Ramos (cell line): Measurements from ENCODE around the gene DUSP1.

ENCODE experiments used
- in situ Hi-C: fragments of 300-500 bp; cut with MboI; formaldehyde crosslinking; loops from one replicate; pipeline ENCODE4 v1.14.3; 2022; ENCODE audit warnings: low sequenced_read_pairs; ENCODE audit not compliant: unreplicated experiment

The DUSP1 gene

GRCh38 chr5:172766287-172767108 lies 4.5 kb downstream of the DUSP1 start:
- in situ Hi-C loops: no loop called here

- in situ Hi-C loops: no loop called here
Observed at GRCh38 chr5:172765766-172766286, 5.2 kb downstream of the DUSP1 start.

- in situ Hi-C loops: no loop called here
Observed at GRCh38 chr5:172764861-172765765, 5.9 kb downstream of the DUSP1 start.

DNA sequence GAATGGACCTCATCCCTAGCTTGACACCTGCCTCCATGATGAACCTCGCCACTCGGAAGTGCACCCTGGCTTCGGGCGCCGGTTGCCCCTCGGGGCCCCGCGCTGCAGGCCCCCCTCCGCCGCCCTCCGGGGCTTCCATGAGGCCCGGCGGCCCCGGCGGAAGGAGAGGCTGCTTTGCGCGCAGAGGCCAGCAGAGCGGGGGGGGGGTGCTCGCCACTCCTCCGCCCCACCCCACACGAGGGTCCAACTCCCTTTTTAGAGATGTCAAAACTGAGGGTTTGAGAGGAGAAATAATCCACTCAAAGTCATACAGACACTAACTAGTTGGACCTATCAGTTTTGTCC lies 7.9 kb downstream of the DUSP1 start:
- in situ Hi-C loops: no loop called here

- in situ Hi-C loops: no loop called here
Observed at GRCh38 chr5:172762214-172763119, 8.5 kb downstream of the DUSP1 start.

- in situ Hi-C loops: no loop called here
Observed at GRCh38 chr5:172760959-172761358, 10.0 kb downstream of the DUSP1 start.

DNA sequence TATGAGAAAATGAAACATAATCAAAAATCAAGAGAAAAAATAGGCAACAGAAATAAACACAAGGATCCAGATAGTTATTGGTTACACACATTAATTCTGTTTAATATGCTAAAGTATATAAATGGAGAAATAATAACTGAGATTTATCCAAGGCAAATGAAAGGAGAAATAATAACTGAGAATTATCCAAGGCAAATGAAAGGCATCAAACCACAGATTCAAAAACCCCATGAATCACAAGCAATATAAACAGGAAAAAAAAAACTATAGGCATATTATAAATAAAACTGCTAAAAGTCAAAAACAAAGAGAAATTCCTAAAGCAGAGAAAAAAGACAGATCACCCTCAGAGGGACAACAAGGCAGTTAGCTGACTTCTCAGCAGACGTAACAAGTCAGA lies 10.9 kb downstream of the DUSP1 start:
- in situ Hi-C loops: no loop called here

GRCh38 chr5:172758834-172759149 lies 12.2 kb downstream of the DUSP1 start:
- in situ Hi-C loops: no loop called here

DNA sequence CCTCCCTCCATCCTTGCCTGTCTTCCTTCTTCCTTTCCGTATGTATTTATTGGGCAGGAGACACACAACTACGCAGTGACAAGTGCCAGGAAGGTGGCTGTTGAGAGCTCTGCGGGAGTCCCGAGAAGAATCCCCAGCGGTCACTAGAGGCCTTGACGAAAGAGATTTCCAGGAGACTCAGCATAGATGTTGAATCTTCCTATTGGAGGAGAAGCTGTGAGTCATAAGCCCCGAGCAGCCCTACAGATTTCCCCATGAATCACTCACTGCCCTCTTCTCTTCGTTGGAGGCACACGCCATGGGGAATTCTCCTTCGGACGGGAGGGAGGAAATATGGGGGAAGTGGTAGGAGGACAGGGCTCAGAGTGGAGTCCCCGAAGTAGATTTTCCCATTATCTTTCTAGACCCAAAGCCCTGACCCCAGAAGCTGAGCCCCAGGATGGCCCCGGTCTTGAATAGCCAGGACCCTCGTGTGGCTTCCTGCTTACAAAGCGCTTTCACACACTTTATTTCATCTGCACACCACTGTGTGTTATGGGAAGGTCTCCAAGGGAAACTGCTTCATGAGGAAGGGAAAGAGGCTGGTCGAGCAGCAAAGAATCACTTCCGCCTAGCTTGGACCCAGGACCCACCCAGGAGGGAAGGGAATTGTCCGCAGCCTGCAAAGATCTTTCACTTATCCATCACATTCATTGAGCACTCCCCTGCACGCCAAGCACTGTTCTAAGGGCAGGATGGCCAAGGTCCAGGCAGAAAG lies 12.7 kb downstream of the DUSP1 start:
- in situ Hi-C loops: no loop called here

DNA sequence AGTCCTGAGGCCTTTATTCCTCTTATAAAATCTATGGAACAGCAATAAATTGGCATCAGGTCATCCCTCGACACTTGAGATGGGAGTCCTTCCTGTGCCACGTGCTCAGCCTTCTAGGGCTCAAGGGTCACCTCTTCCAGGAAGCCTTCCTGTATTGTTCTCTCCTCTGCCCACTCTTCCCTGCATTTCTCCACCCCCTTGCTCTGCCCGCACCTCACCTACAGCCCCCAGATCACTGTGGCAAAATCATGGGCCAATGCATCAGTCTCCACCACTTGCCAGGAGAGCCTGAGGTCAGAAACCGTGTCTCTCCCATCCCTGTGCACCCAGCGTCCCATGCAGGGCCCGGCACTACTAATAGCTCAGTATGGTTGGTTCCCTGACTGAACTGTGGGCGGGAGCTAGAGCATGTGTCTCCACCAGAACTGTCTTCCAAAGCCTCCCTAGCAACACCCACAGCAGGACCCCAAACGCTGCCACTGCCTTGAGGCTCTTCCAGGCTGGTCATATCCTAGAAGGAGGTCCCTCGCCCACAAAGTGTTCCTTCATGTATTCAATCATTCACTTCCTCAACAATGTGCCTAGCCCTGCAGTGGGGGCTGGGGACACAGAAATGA lies 13.5 kb downstream of the DUSP1 start:
- in situ Hi-C loops: no loop called here

- in situ Hi-C loops: no loop called here
Observed at GRCh38 chr5:172756764-172757393, 14.1 kb downstream of the DUSP1 start.

DNA sequence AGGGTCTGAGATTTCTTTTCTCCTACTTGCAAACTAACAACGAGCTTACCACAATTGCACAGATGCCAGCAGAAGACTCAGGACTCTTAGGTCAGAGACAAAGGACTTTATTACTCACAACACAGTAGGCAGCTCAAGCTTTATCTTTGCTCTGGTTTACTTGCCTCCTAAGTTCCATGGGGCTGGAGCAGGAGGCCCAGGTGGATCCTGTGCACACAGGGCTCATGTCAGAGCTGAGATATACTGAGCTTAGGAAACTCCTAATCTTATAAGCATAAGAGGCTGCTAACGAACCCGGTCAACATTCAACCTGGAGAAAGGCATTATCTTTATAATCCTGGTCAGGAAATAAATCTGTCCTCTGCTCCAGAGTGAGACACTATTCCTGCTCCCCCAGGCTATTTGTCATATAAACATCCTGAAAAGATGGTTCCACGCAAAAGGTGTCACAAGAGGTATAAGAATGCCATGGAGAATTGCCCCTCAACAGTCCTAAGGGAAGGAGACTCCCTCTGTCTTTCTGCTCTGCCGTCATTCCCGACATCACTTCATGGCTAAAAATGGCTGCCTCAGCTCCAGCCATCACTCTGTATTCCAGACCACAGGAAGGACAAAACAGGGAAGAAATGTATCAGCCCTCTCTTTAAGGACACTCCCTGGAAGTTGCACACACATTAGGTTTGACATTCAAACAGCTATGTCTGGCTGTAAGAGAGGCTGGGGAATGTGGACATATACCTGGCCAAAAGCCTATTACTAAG lies 16.2 kb downstream of the DUSP1 start:
- in situ Hi-C loops: no loop called here

- in situ Hi-C loops: no loop called here
Observed at GRCh38 chr5:172753101-172753500, 17.9 kb downstream of the DUSP1 start.

- in situ Hi-C loops: no loop called here
Observed at GRCh38 chr5:172751761-172752510, 19.1 kb downstream of the DUSP1 start.

- in situ Hi-C loops: no loop called here
Observed at GRCh38 chr5:172749881-172750633, 20.9 kb downstream of the DUSP1 start.

- in situ Hi-C loops: no loop called here
Observed at GRCh38 chr5:172749076-172749475, 21.9 kb downstream of the DUSP1 start.
